Heart left ventricle (tissue), 16 donors: Measurements from ENCODE around the gene OXCT1. TPM values are rescaled to one million over a fixed set of nuclear protein-coding genes. Genes with fewer than 3 reads are reported as not detected.

Experiments
- ATAC-seq, 4 donors: fragments of 200-7000 bp; cut with Tn5 transposase; one replicate each; pipeline ENCODE4 v1.9.1; 2020 to 2022; ENCODE audit warnings: moderate library complexity in 4 of 4, mild to moderate bottlenecking in 3 of 4, moderate number of reproducible peaks in 1 of 4
- DNase-seq, 5 donors: peaks; one replicate each; pipeline ENCODE4 v3.0.0-alpha.2; 2020
- H3K27ac ChIP-seq, 12 donors: fragments of 200-600 bp; sonication (generic) in 4 of 12; one replicate each; pipeline versions ENCODE4 v1.5.0 to v1.8.0; 2016 to 2022; ENCODE audit warnings: mild to moderate bottlenecking in 2 of 12
- H3K27me3 ChIP-seq, 9 donors: fragments of 200-600 bp; sonication (generic) in 2 of 9; one replicate each; pipeline versions ENCODE4 v1.5.1 to v1.8.0; 2016 to 2022; ENCODE audit warnings: mild to moderate bottlenecking in 3 of 9
- H3K36me3 ChIP-seq, 9 donors: fragments of 200-600 bp; sonication (generic) in 2 of 9; one replicate each; pipeline versions ENCODE4 v1.5.0 to v1.8.0; 2018 to 2022; ENCODE audit warnings: mild to moderate bottlenecking in 2 of 9
- H3K4me1 ChIP-seq, 12 donors: fragments of 200-600 bp; sonication (generic) in 4 of 12; one replicate each; pipeline versions ENCODE4 v1.5.0 to v1.8.0; 2016 to 2022; ENCODE audit warnings: mild to moderate bottlenecking in 3 of 12
- H3K4me3 ChIP-seq, 12 donors: fragments of 200-600 bp; sonication (generic) in 4 of 12; one replicate each; pipeline versions ENCODE4 v1.5.0 to v1.8.0; 2017 to 2022; ENCODE audit warnings: mild to moderate bottlenecking in 9 of 12, moderate library complexity in 4 of 12
- H3K9me3 ChIP-seq, 12 donors: fragments of 200-600 bp; sonication (generic) in 4 of 12; one replicate each; pipeline versions ENCODE4 v1.5.0 to v1.8.0; 2016 to 2022; ENCODE audit warnings: mild to moderate bottlenecking in 1 of 12
- CTCF ChIP-seq, 12 donors: fragments of 200-600 bp; sonication (generic) in 4 of 12; IDR thresholded peaks; one replicate each; pipeline versions ENCODE4 v1.5.0 to v1.8.0; 2018 to 2022; ENCODE audit warnings: antibody characterized with exemption in 12 of 12, mild to moderate bottlenecking in 5 of 12
- POLR2A ChIP-seq, 2 donors: fragments of 450-650 bp; IDR thresholded peaks; one replicate each; pipeline ENCODE4 v1.6.1; 2017; ENCODE audit warnings: antibody characterized with exemption in 2 of 2, mild to moderate bottlenecking in 2 of 2, moderate library complexity in 2 of 2
- WGBS, 4 donors: extraction: QIAGEN DNeasy Blood & Tissue Kit in 2 of 4; methylation state at CpG; one replicate each; pipeline versions ENCODE4 v1.1.5 to v1.1.7; 2013 to 2018; 5-methylcytosine and 5-hydroxymethylcytosine counted together
- intact Hi-C, 10 donors: fragments of 100-400 bp; cut with DNase I; formaldehyde crosslinking; loops; one replicate each; pipeline versions ENCODE4 v1.11.1 to v1.14.2; 2022
- polyA plus RNA-seq, 2 donors: library from polyadenylated mRNA; stranded (reverse); fragments of 200-250 nt; gene quantifications; one replicate each; pipeline ENCODE4 v1.2.3, GENCODE V29; 2013
- total RNA-seq, 9 donors: library from RNA; depleted of rRNA in 2 of 9; stranded (reverse); fragments of >200 nt in 2 of 9; fragmentation: NEBNext Ultra II Directional in 3 of 9; extraction: Animal tissue kit (Norgen Biotek cat#: 25700) in 3 of 9; gene quantifications; one replicate each; pipeline versions ENCODE4 v1.1.0 to v1.2.4, GENCODE V29; 2016 to 2023
- donor health status: ischemic (EF 13 %, LVEDD 7.1; RV severe dilation, severe dysfunction).
- donor health status: healthy with polysubstance abuse.
- donor health status: DM: no; HTN: yes; CAD: no.
- donor health status: DM: no; HTN: no; CAD: no.
- donor health status: ischemic (EF 25% LVEDD 6.9; RV normal size, moderate dysfunction).
- donor health status: ischemic (EF 25% LVEDD 5.7; RV mildly dilated, moderate dysfunction).
- donor health status: healthy.
- donor health status: DM: yes; HTN: yes; CAD: no.
- donor health status: ischemic (EF 35%, LVEDD 5.7; RV mildly dilated, moderate dysfunction).
- donor health status: nonischemic (EF 11% LVEDD 7.7; RV severe dilation, severe dysfunction).
- donor health status: DM: yes; HTN: yes; CAD: no.
- donor health status: PGD.
- donor health status: ischemic (EF 29% LVEDD 5.4; RV normal size, mild dysfunction).
- donor health status: nonischemic (EF 23%, LVEDD 6.1; RV moderate dilation, normal function).

Gene OXCT1
- total and polyA plus RNA-seq, 11 donors = 50.7 to 363 (median 188) TPM

DNA sequence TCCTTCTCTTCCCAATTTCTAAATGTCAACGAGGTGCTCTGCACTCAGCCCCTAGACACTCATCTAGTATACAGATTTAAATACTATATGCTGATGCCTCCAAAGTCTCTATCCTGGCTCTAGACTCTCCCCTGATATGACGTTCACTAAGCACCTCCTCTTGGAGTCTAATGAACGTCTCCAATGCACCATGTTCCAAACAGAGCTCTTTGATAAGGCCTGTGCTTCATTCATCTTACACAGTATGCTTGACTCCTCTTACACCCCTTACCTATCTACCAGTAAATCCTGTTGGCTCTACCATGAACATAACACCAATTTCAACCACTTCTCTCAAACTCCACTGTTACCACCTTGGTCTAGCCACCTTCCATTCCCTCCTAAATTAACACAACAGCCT lies 25.7 kb downstream of the OXCT1 start:
- H3K27me3 ChIP-seq = no peaks in the 10 kb centered on the region
- H3K36me3 ChIP-seq = peaks cover 0 to 42% (median 14%) of the 10 kb centered on the region in 9 donors
- intact Hi-C loops = loop anchor here in 7 of 10 donors (5.0 to 10.0 kb wide), 7 partner anchors 90 to 942 kb away; partner anchors contain the start of gene C7 (in 3 of the 7)
- H3K9me3 ChIP-seq = peaks cover 0 to 3% (median 0%) of the 10 kb centered on the region in 12 donors
- peaks cover 0 to 20% (median 0%) of the 10 kb centered on the region in 12 donors for H3K4me1 ChIP-seq
- H3K27ac ChIP-seq = no peak overlapping the region
- WGBS, 4 donors = 45 to 59% (median 53%) methylated on average over 3 of the region's 3 CpGs
- TF ChIP-seq POLR2A (IDR thresholded peaks at IDR 0.05) = no peak
- TF ChIP-seq CTCF (IDR thresholded peaks at IDR 0.05) = no peak
- ATAC-seq (peak in 2 of 4 donors; percentile 49 to 60), DNase-seq (no peak)
- H3K4me3 ChIP-seq = no peak overlapping the region

- H3K4me1 ChIP-seq = peaks cover 0 to 20% (median 0%) of the 10 kb centered on the region in 12 donors
- DNase-seq (peak in 1 of 5 donors; percentile 28), ATAC-seq (peak in 3 of 4 donors; percentile 67 to 81 (median 72))
- H3K9me3 ChIP-seq = no peaks in the 10 kb centered on the region
- no peaks in the 10 kb centered on the region for H3K27me3 ChIP-seq
- H3K4me3 ChIP-seq = no peak overlapping the region
- WGBS, 4 donors = 35 to 37% (median 35%) methylated on average over 6 of the region's 6 CpGs
- peak; percentile 70 to 86 (median 82) for TF ChIP-seq CTCF (IDR thresholded peaks at IDR 0.05)
- no peak for TF ChIP-seq POLR2A (IDR thresholded peaks at IDR 0.05)
- H3K36me3 ChIP-seq = peaks cover 0 to 43% (median 12%) of the 10 kb centered on the region in 9 donors
- intact Hi-C loops = loop anchor here in 8 of 10 donors (2.0 to 10.0 kb wide), 8 partner anchors 89 to 941 kb away; partner anchors contain the start of gene C7 (in 3 of the 8)
- no peak overlapping the region for H3K27ac ChIP-seq
These were observed 26.5 kb downstream of the OXCT1 start for GRCh38 chr5:41843456-41844370.

DNA sequence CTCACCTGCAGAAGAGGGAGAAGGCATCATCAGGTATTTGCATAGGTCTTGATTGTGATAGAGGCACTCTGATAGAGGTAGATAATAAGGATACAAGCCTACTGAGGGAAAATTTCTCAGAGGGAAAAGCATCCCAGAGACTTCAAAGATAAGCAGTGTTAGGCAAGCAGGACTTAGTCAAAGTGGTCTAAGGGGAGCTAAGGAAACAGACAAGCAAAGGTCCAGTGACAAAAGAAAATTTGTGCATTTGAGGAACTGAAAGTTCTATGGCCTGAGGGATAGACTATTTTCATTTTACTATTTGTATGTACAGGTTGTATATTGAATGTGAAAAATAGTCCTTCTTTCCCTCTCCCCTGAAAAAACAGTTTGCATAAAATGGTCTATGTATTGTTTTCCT lies 27.4 kb downstream of the OXCT1 start:
- Histone ChIP-seq H3K27ac (no peak overlapping the region), H3K9me3 (no peaks in the 10 kb centered on the region), H3K36me3 (peaks cover 0 to 52% (median 16%) of the 10 kb centered on the region in 9 donors), H3K4me3 (no peak overlapping the region), H3K4me1 (peaks cover 0 to 20% (median 0%) of the 10 kb centered on the region in 12 donors), H3K27me3 (no peaks in the 10 kb centered on the region)
- DNase-seq (no peak), ATAC-seq (no peak)
- intact Hi-C loops = loop anchor here in 8 of 10 donors (2.0 to 10.0 kb wide), 8 partner anchors 88 to 940 kb away; partner anchors contain the start of gene C7 (in 3 of the 8)
- TF ChIP-seq POLR2A (IDR thresholded peaks at IDR 0.05) (no peak), CTCF (IDR thresholded peaks at IDR 0.05) (no peak)

- Histone ChIP-seq H3K4me3 (no peak overlapping the region), H3K36me3 (peaks cover 0 to 56% (median 16%) of the 10 kb centered on the region in 9 donors), H3K9me3 (no peaks in the 10 kb centered on the region), H3K27me3 (no peaks in the 10 kb centered on the region), H3K27ac (peak overlapping the region in 4 of 12 donors; percentile 11 to 61 (median 42)), H3K4me1 (peaks cover 0 to 20% (median 1%) of the 10 kb centered on the region in 12 donors)
- intact Hi-C loops = loop anchor here in 7 of 10 donors (5.0 to 10.0 kb wide), 7 partner anchors 87 to 939 kb away; partner anchors contain the start of gene C7 (in 3 of the 7)
- ATAC-seq (peak; percentile 40 to 82 (median 78)), DNase-seq (peak in 1 of 5 donors; percentile 28)
- TF ChIP-seq CTCF (IDR thresholded peaks at IDR 0.05) (no peak), POLR2A (IDR thresholded peaks at IDR 0.05) (no peak)
- 67 to 77% (median 73%) methylated on average over 4 of the region's 4 CpGs for whole genome bisulfite sequencing, 4 donors
These were observed 28.9 kb downstream of the OXCT1 start for GRCh38 chr5:41841325-41841724.
